RWPE2 (cell line): Measurements from ENCODE around the gene COPS9.

Experiments used
- ATAC-seq: fragments of 200-7000 bp; cut with Tn5 transposase; 3 replicates; pipeline ENCODE4 v1.9.1; 2021; ENCODE audit warnings: low read depth
- DNase-seq: peaks from one replicate; pipeline ENCODE4 v3.0.0-alpha.2; 2020; ENCODE audit warnings: low spot score
- H3K27ac ChIP-seq: fragments of 450-650 bp; 2 replicates; pipeline ENCODE4 v1.5.1; 2017; ENCODE audit warnings: mild to moderate bottlenecking; ENCODE audit not compliant: poor library complexity, severe bottlenecking
- H3K27me3 ChIP-seq: fragments of 250-450 bp; sonication (Bioruptor Pico); 2 replicates; pipeline ENCODE4 v1.5.1; 2021; ENCODE audit warnings: mild to moderate bottlenecking, moderate library complexity; ENCODE audit not compliant: insufficient read depth, poor library complexity, severe bottlenecking
- H3K36me3 ChIP-seq: fragments of 250-450 bp; sonication (Bioruptor Pico); 2 replicates; pipeline ENCODE4 v1.5.1; 2020; ENCODE audit warnings: low read depth, mild to moderate bottlenecking, moderate library complexity
- H3K4me1 ChIP-seq: fragments of 250-450 bp; sonication (Bioruptor Pico); 2 replicates; pipeline ENCODE4 v1.5.1; 2021; ENCODE audit warnings: mild to moderate bottlenecking, moderate library complexity; ENCODE audit not compliant: insufficient read depth, poor library complexity, severe bottlenecking
- H3K4me3 ChIP-seq: fragments of 250-450 bp; sonication (Bioruptor Pico); 2 replicates; pipeline ENCODE4 v1.5.1; 2021; ENCODE audit warnings: mild to moderate bottlenecking, moderate library complexity; ENCODE audit not compliant: severe bottlenecking
- H3K9me3 ChIP-seq: fragments of 250-450 bp; sonication (Bioruptor Pico); 2 replicates; pipeline ENCODE4 v1.5.1; 2021; ENCODE audit warnings: mild to moderate bottlenecking, moderate library complexity; ENCODE audit not compliant: severe bottlenecking
- TF ChIP-seq, protein P1 (sequence below): fragments of 450-650 bp; IDR thresholded peaks from one replicate; pipeline ENCODE4 v1.5.1; 2017; ENCODE audit warnings: mild to moderate bottlenecking, moderate library complexity; ENCODE audit not compliant: poor library complexity, severe bottlenecking

The COPS9 gene

GRCh38 chr2:240174496-240174895 is 38.4 kb upstream of the COPS9 start:
- TF ChIP-seq, protein P1, sequence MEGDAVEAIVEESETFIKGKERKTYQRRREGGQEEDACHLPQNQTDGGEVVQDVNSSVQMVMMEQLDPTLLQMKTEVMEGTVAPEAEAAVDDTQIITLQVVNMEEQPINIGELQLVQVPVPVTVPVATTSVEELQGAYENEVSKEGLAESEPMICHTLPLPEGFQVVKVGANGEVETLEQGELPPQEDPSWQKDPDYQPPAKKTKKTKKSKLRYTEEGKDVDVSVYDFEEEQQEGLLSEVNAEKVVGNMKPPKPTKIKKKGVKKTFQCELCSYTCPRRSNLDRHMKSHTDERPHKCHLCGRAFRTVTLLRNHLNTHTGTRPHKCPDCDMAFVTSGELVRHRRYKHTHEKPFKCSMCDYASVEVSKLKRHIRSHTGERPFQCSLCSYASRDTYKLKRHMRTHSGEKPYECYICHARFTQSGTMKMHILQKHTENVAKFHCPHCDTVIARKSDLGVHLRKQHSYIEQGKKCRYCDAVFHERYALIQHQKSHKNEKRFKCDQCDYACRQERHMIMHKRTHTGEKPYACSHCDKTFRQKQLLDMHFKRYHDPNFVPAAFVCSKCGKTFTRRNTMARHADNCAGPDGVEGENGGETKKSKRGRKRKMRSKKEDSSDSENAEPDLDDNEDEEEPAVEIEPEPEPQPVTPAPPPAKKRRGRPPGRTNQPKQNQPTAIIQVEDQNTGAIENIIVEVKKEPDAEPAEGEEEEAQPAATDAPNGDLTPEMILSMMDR = no peak
- H3K27me3 ChIP-seq = peaks cover 6% of the 10 kb centered on the region
- no peak overlapping the region for H3K4me3 ChIP-seq
- H3K4me1 ChIP-seq = no peaks in the 10 kb centered on the region
- no peak overlapping the region for H3K27ac ChIP-seq
- no peaks in the 10 kb centered on the region for H3K36me3 ChIP-seq
- no peak for DNase-seq
- no peak for ATAC-seq
- H3K9me3 ChIP-seq = no peaks in the 10 kb centered on the region

DNA sequence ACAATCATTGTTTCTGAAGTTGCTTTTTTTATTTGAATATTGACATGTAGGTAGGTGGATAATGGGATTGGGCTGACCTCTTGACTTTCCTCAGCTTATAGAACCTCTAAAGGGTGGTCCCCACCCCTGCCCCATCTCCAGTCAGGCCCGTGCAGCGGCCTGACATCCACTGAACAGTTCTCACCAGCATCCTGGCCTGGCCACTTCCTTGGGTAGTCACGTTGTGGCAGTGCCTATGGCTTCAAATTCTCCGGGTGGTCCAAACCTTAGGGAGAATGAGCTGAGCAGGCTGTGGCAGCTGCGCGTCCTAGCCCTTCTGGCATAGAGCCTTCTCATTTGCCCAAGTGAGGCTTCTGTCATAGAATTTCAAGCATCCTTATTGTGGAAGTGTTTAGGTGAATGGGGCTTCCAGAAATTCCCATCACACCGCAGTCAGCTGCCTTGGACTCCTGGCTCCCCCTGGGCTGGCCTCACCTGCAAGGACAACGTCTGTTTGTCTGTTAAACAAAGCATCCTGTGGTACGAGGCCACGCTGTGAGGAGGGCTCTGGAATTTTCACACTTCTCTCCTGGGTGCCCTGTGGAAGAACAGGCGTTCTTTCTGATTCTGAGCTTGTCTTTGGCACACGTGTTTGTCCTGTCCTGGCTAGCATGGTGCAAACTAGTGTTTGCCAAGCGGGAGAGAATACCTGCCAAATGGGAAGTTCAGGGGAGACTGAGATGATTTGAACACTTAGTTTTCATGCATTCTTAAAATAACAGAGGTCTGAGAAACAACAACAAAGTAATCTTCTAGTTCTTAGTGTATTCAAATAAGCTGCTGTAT is 36.2 kb upstream of the COPS9 start:
- ATAC-seq (no peak), DNase-seq (peak; percentile 28)
- no peaks in the 10 kb centered on the region for H3K4me1 ChIP-seq
- no peaks in the 10 kb centered on the region for H3K9me3 ChIP-seq
- no peaks in the 10 kb centered on the region for H3K36me3 ChIP-seq
- no peak overlapping the region for H3K4me3 ChIP-seq
- H3K27me3 ChIP-seq = peaks cover 6% of the 10 kb centered on the region
- TF ChIP-seq, protein P1 = no peak
- no peak overlapping the region for H3K27ac ChIP-seq

- ATAC-seq (no peak), DNase-seq (peak; percentile 19)
- H3K9me3 ChIP-seq = no peaks in the 10 kb centered on the region
- H3K27ac ChIP-seq = no peak overlapping the region
- TF ChIP-seq, protein P1 = no peak
- H3K4me1 ChIP-seq = no peaks in the 10 kb centered on the region
- peaks cover 9% of the 10 kb centered on the region for H3K27me3 ChIP-seq
- no peak overlapping the region for H3K4me3 ChIP-seq
- H3K36me3 ChIP-seq = no peaks in the 10 kb centered on the region
These were observed 34.8 kb upstream of the COPS9 start for GRCh38 chr2:240170883-240171282.

DNA sequence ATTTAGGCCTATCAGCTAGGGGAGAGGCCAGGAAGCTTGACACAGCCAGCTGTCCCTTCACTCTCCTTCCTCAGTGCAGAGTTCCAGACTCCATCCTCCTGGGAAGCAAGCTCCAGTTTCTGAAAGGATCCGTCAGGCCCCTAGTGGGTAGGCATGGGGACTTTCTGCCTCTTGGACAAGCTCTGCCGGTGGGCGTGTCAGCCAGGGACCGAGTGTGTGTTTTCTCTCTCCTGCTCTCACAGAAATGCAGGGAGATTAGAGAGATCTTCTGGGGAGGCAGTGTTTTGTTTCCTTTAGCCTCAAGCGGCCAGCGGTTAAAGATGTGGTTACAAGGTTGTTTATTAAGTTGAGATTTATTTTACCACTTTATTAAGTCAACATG is 34.2 kb upstream of the COPS9 start:
- Histone ChIP-seq H3K36me3 (no peaks in the 10 kb centered on the region), H3K4me3 (no peak overlapping the region), H3K4me1 (no peaks in the 10 kb centered on the region), H3K27me3 (peaks cover 9% of the 10 kb centered on the region), H3K27ac (no peak overlapping the region), H3K9me3 (no peaks in the 10 kb centered on the region)
- ATAC-seq (no peak), DNase-seq (peak; percentile 21)
- TF ChIP-seq, protein P1 = no peak
